SK-N-SH treated with all-trans-retinoic acid at 6 μM for 48 hours (cell line): ENCODE results near the gene DPF3.

Experiments
- PATZ1 ChIP-seq: fragments of 250-450 bp; sonication (Bioruptor Pico); IDR thresholded peaks from 2 replicates; pipeline ENCODE4 v1.8.0; 2020; ENCODE audit warnings: mild to moderate bottlenecking, moderate library complexity, borderline replicate concordance
- SNAI2 ChIP-seq: fragments of 250-450 bp; sonication (Bioruptor Pico); IDR thresholded peaks from 2 replicates; pipeline ENCODE4 v1.5.0; 2020; ENCODE audit warnings: mild to moderate bottlenecking, moderate library complexity
- ZNF70 ChIP-seq: fragments of 450-650 bp; formaldehyde crosslinking; IDR thresholded peaks from 2 replicates; pipeline ENCODE4 v1.5.0; 2020; ENCODE audit warnings: mild to moderate bottlenecking, moderate library complexity

DNA sequence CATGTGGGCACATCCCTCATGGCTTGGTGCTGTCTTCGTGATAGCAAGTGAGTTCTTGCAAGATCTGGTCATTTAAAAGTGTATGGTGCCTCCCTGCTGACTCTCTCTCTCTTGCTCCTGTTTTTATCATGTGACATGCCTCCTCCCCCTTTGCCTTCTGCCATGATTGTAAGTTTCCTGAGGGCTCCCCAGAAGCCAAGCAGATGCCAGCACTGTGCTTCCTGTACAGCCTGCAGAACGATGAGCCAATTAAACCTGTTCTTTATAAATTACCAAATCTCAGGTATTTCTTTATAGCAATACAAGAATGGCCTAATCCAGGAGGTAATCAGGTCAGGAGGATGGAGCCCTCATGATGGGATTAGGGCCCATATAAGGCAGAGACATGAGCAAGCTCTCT is 116.3 kb downstream of the DPF3 start:
- TF ChIP-seq SNAI2 (CRISPR knock-in tag) (no peak), PATZ1 (CRISPR knock-in tag) (no peak), ZNF70 (no peak)
